SK-N-MC (cell line): ENCODE measurements around the gene JUND.

Experiments used
- EZH2 ChIP-seq: fragments of 200-600 bp; sonication (generic); IDR thresholded peaks from one replicate; pipeline ENCODE4 v1.6.1; 2017; ENCODE audit warnings: antibody characterized with exemption
- FOXP2 ChIP-seq: optimal IDR thresholded peaks from 2 replicates; pipeline ENCODE3; 2011; ENCODE audit warnings: mild to moderate bottlenecking, moderate library complexity; ENCODE audit not compliant: insufficient read depth; ENCODE audit errors: extremely low read length, control extremely low read depth
- POLR2AphosphoS5 ChIP-seq: IDR thresholded peaks from 2 replicates; pipeline ENCODE4 v1.6.1; 2012; ENCODE audit warnings: mild to moderate bottlenecking, low read depth, low read length, borderline replicate concordance

GRCh38 chr19:18253716-18254115, 27.7 kb downstream of the JUND start:
- TF ChIP-seq EZH2 (no peak), POLR2AphosphoS5 (no peak), FOXP2 (no peak)
